Measurements from ENCODE around the gene ITPRIP. TPM values are rescaled to one million over a fixed set of nuclear protein-coding genes. Genes with fewer than 3 reads are reported as not detected.

The ITPRIP gene
- total RNA-seq, 1 experiment from 2014 or later, result 12.0 TPM

- Histone ChIP-seq H3K4me3 (replicated peaks in 1 of 2; ENCODE audit: low read depth in 1 of 2, low read length in 2 of 2) (no peak overlapping the region), H3K79me2 (ENCODE audit: insufficient read depth, low read length) (peaks cover 24% of the 10 kb centered on the region), H3K27ac (ENCODE audit: low read depth, low read length) (no peak overlapping the region), H3K4me2 (ENCODE audit: low read length) (peak overlapping the region; percentile 84), H3K9ac (ENCODE audit: low read length) (no peak overlapping the region), H3K36me3 (ENCODE audit: control insufficient read depth in 1 of 2, insufficient read depth in 2 of 2, low read length in 2 of 2) (no peaks in the 10 kb centered on the region), H3K9me3 (ENCODE audit: control insufficient read depth in 1 of 2, insufficient read depth in 1 of 2, low read depth in 1 of 2, low read length in 2 of 2) (no peaks in the 10 kb centered on the region), H2AFZ (ENCODE audit: low read depth, low read length, poor library complexity, severe bottlenecking) (peak overlapping the region; percentile 94), H3K9me2 (ENCODE audit: insufficient read depth) (no peaks in the 10 kb centered on the region), H3K4me1 (ENCODE audit: control insufficient read depth in 1 of 2, insufficient read depth in 2 of 2, low read length in 2 of 2) (peaks cover 27 to 37% of the 10 kb centered on the region in 2 experiments), H4K20me1 (ENCODE audit: insufficient read depth) (no peaks in the 10 kb centered on the region), H3K27me3 (ENCODE audit: insufficient read depth, low read length) (no peaks in the 10 kb centered on the region)
- ChIA-PET CTCF (interaction anchor here (1.0 to 1.3 kb wide), 2 partner anchors 11 to 66 kb away, joined by 7 to 8 read pairs; no protein-coding TSS in a partner anchor), RAD21 (ENCODE audit: low non-redundant PET in 1 of 2, low total read pairs in 2 of 2, uncharacterized antibody in 2 of 2, unreplicated experiment in 2 of 2) (interaction anchor here in 1 of 2 experiments (0.6 kb wide), 1 partner anchor 565 kb away, joined by 3 read pairs; no protein-coding TSS in a partner anchor), POLR2A (interaction anchor here (1.3 to 1.6 kb wide), 2 partner anchors 11 to 66 kb away, joined by 3 to 4 read pairs; no protein-coding TSS in a partner anchor)
- TF ChIP-seq CEBPB (IDR thresholded peaks at IDR 0.05; ENCODE audit: low read depth) (no peak), POLR2AphosphoS5 (IDR thresholded peaks at IDR 0.05; ENCODE audit: low read depth, low read length) (no peak), ZFX (IDR thresholded peaks at IDR 0.05) (no peak), SIN3A (IDR thresholded peaks at IDR 0.05; ENCODE audit: low read depth) (no peak), POLR2A (IDR thresholded peaks at IDR 0.05; ENCODE audit: borderline replicate concordance, extremely low read depth, insufficient read depth, insufficient read length) (no peak), FOSL1 (IDR thresholded peaks at IDR 0.05; ENCODE audit: low read depth) (no peak), SP1 (IDR thresholded peaks at IDR 0.05; ENCODE audit: low read depth) (no peak)
- TF ChIP-seq, protein P1, sequence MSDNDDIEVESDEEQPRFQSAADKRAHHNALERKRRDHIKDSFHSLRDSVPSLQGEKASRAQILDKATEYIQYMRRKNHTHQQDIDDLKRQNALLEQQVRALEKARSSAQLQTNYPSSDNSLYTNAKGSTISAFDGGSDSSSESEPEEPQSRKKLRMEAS (IDR thresholded peaks at IDR 0.05), result no peak
- intact Hi-C loops (cut with micrococcal nuclease), result no loop called here
- no TSS peak for BruUV-seq (replicated peaks)
- ATAC-seq, result no peak
- no peak for DNase-seq (ENCODE audit: low read depth, low spot score)
Measured at GRCh38 chr10:104340641-104341040, 2.4 kb upstream of the ITPRIP start.

GRCh38 chr10:104340111-104340526 lies 1.9 kb upstream of the ITPRIP start:
- peak overlapping the region in 1 of 2 experiments; percentile 95; a peak in 1 of 4 replicates for H3K4me3 ChIP-seq (replicated peaks in 1 of 2; ENCODE audit: low read depth in 1 of 2, low read length in 2 of 2)
- H3K4me2 ChIP-seq (ENCODE audit: low read length), result peak overlapping the region; percentile 84
- intact Hi-C loops (cut with micrococcal nuclease), result no loop called here
- ATAC-seq (peak; percentile 37; the same call in 1 of the 2 replicates), DNase-seq (ENCODE audit: low read depth, low spot score) (no peak)
- ChIA-PET POLR2A (interaction anchor here (1.0 to 1.6 kb wide), 2 partner anchors 9 to 65 kb away, joined by 3 to 4 read pairs; no protein-coding TSS in a partner anchor), RAD21 (ENCODE audit: low non-redundant PET in 1 of 2, low total read pairs in 2 of 2, uncharacterized antibody in 2 of 2, unreplicated experiment in 2 of 2) (no interaction called here), CTCF (interaction anchor here (0.8 to 2.8 kb wide), 4 partner anchors 11 to 65 kb away, joined by 3 to 21 read pairs (median 4); partner anchors contain the start of gene CFAP58)
- no peaks in the 10 kb centered on the region for H4K20me1 ChIP-seq (ENCODE audit: insufficient read depth)
- TF ChIP-seq, protein P2, sequence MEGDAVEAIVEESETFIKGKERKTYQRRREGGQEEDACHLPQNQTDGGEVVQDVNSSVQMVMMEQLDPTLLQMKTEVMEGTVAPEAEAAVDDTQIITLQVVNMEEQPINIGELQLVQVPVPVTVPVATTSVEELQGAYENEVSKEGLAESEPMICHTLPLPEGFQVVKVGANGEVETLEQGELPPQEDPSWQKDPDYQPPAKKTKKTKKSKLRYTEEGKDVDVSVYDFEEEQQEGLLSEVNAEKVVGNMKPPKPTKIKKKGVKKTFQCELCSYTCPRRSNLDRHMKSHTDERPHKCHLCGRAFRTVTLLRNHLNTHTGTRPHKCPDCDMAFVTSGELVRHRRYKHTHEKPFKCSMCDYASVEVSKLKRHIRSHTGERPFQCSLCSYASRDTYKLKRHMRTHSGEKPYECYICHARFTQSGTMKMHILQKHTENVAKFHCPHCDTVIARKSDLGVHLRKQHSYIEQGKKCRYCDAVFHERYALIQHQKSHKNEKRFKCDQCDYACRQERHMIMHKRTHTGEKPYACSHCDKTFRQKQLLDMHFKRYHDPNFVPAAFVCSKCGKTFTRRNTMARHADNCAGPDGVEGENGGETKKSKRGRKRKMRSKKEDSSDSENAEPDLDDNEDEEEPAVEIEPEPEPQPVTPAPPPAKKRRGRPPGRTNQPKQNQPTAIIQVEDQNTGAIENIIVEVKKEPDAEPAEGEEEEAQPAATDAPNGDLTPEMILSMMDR (IDR thresholded peaks at IDR 0.05 in 2 of 3, conservative IDR thresholded peaks at IDR 0.05 in 1 of 3; ENCODE audit: borderline replicate concordance in 1 of 3, insufficient read depth in 1 of 3, low read depth in 2 of 3, low read length in 2 of 3), result no peak
- TF ChIP-seq SRF (IDR thresholded peaks at IDR 0.05; ENCODE audit: low read depth) (no peak), SIN3A (IDR thresholded peaks at IDR 0.05; ENCODE audit: low read depth) (no peak), RAD21 (IDR thresholded peaks at IDR 0.05; ENCODE audit: low read depth) (no peak), ZNF274 (IDR thresholded peaks at IDR 0.05; ENCODE audit: low read depth, low read length) (no peak), JUND (IDR thresholded peaks at IDR 0.05) (no peak), EZH2 (IDR thresholded peaks at IDR 0.05) (no peak), POLR2AphosphoS5 (IDR thresholded peaks at IDR 0.05; ENCODE audit: low read depth, low read length) (no peak), FOSL1 (IDR thresholded peaks at IDR 0.05; ENCODE audit: low read depth) (no peak), CEBPB (IDR thresholded peaks at IDR 0.05; ENCODE audit: low read depth) (no peak), ELF1 (IDR thresholded peaks at IDR 0.05; ENCODE audit: borderline replicate concordance, low read depth) (no peak)
- TF ChIP-seq, protein P3, sequence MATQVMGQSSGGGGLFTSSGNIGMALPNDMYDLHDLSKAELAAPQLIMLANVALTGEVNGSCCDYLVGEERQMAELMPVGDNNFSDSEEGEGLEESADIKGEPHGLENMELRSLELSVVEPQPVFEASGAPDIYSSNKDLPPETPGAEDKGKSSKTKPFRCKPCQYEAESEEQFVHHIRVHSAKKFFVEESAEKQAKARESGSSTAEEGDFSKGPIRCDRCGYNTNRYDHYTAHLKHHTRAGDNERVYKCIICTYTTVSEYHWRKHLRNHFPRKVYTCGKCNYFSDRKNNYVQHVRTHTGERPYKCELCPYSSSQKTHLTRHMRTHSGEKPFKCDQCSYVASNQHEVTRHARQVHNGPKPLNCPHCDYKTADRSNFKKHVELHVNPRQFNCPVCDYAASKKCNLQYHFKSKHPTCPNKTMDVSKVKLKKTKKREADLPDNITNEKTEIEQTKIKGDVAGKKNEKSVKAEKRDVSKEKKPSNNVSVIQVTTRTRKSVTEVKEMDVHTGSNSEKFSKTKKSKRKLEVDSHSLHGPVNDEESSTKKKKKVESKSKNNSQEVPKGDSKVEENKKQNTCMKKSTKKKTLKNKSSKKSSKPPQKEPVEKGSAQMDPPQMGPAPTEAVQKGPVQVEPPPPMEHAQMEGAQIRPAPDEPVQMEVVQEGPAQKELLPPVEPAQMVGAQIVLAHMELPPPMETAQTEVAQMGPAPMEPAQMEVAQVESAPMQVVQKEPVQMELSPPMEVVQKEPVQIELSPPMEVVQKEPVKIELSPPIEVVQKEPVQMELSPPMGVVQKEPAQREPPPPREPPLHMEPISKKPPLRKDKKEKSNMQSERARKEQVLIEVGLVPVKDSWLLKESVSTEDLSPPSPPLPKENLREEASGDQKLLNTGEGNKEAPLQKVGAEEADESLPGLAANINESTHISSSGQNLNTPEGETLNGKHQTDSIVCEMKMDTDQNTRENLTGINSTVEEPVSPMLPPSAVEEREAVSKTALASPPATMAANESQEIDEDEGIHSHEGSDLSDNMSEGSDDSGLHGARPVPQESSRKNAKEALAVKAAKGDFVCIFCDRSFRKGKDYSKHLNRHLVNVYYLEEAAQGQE (IDR thresholded peaks at IDR 0.05; ENCODE audit: low read depth), result no peak
- BruUV-seq (replicated peaks), result no TSS peak
- H3K79me2 ChIP-seq (ENCODE audit: insufficient read depth, low read length), result peaks cover 29% of the 10 kb centered on the region
- no peaks in the 10 kb centered on the region for H3K9me2 ChIP-seq (ENCODE audit: insufficient read depth)
- peaks cover 32 to 43% of the 10 kb centered on the region in 2 experiments for H3K4me1 ChIP-seq (ENCODE audit: control insufficient read depth in 1 of 2, insufficient read depth in 2 of 2, low read length in 2 of 2)
- H3K36me3 ChIP-seq (ENCODE audit: control insufficient read depth in 1 of 2, insufficient read depth in 2 of 2, low read length in 2 of 2), result no peaks in the 10 kb centered on the region
- no peak overlapping the region for H3K9ac ChIP-seq (ENCODE audit: low read length)
- no peaks in the 10 kb centered on the region for H3K9me3 ChIP-seq (ENCODE audit: control insufficient read depth in 1 of 2, insufficient read depth in 1 of 2, low read depth in 1 of 2, low read length in 2 of 2)
- H3K27me3 ChIP-seq (ENCODE audit: insufficient read depth, low read length), result no peaks in the 10 kb centered on the region
- H3K27ac ChIP-seq (ENCODE audit: low read depth, low read length), result no peak overlapping the region
- H2AFZ ChIP-seq (ENCODE audit: low read depth, low read length, poor library complexity, severe bottlenecking), result peak overlapping the region; percentile 94

Data from HCT116 (cell line).